Nephron progenitor cell (in vitro differentiated cells): ENCODE data around the gene PARS2.
A peak's percentile ranks its signal among the peaks of the same experiment; 100 is the strongest.

Source experiments
- DNase-seq: peaks from one replicate; pipeline ENCODE4 v3.0.0; 2021
- H3K27ac Mint-ChIP-seq: 2 replicates; pipeline ENCODE4 v1.8.0; 2021; ENCODE audit warnings: mild to moderate bottlenecking, moderate library complexity, mixed read lengths
- H3K27me3 Mint-ChIP-seq: 2 replicates; pipeline ENCODE4 v1.8.0; 2021; ENCODE audit warnings: mild to moderate bottlenecking, low read depth, mixed read lengths; ENCODE audit not compliant: poor library complexity
- H3K36me3 Mint-ChIP-seq: 2 replicates; pipeline ENCODE4 v1.8.0; 2021; ENCODE audit warnings: low read depth, mixed read lengths
- H3K4me1 Mint-ChIP-seq: 2 replicates; pipeline ENCODE4 v1.8.0; 2021; ENCODE audit warnings: mixed read lengths
- H3K4me3 Mint-ChIP-seq: 2 replicates; pipeline ENCODE4 v1.8.0; 2021; ENCODE audit warnings: mild to moderate bottlenecking, moderate library complexity, mixed read lengths
- H3K9me3 Mint-ChIP-seq: 2 replicates; pipeline ENCODE4 v1.8.0; 2021; ENCODE audit warnings: mild to moderate bottlenecking, moderate library complexity, mixed read lengths
- CTCF ChIP-seq: fragments of 200-600 bp; sonication (generic); IDR thresholded peaks from 2 replicates; pipeline ENCODE4 v1.5.0; 2021; ENCODE audit warnings: antibody characterized with exemption

PARS2 gene

GRCh38 chr1:54748094-54748835 is 16.1 kb downstream of the PARS2 start:
- Mint-ChIP-seq H3K27ac (no peak overlapping the region), H3K4me3 (no peak overlapping the region), H3K27me3 (peaks cover 9% of the 10 kb centered on the region), H3K4me1 (no peaks in the 10 kb centered on the region), H3K36me3 (peaks cover 8% of the 10 kb centered on the region), H3K9me3 (no peaks in the 10 kb centered on the region)
- no peak for DNase-seq
- no peak for TF ChIP-seq CTCF

GRCh38 chr1:54745864-54746263 is 18.5 kb downstream of the PARS2 start:
- Mint-ChIP-seq H3K27ac (no peak overlapping the region), H3K27me3 (peaks cover 5% of the 10 kb centered on the region), H3K36me3 (peaks cover 23% of the 10 kb centered on the region), H3K4me1 (no peaks in the 10 kb centered on the region), H3K9me3 (no peaks in the 10 kb centered on the region), H3K4me3 (no peak overlapping the region)
- TF ChIP-seq CTCF = no peak
- DNase-seq = no peak

GRCh38 chr1:54745274-54745673 is 19.0 kb downstream of the PARS2 start:
- no peak for TF ChIP-seq CTCF
- Mint-ChIP-seq H3K9me3 (no peaks in the 10 kb centered on the region), H3K27ac (no peak overlapping the region), H3K36me3 (peaks cover 25% of the 10 kb centered on the region), H3K4me1 (no peaks in the 10 kb centered on the region), H3K27me3 (peaks cover 5% of the 10 kb centered on the region), H3K4me3 (no peak overlapping the region)
- DNase-seq = no peak

- Mint-ChIP-seq H3K27ac (no peak overlapping the region), H3K36me3 (peaks cover 31% of the 10 kb centered on the region), H3K9me3 (no peaks in the 10 kb centered on the region), H3K4me3 (no peak overlapping the region), H3K27me3 (peaks cover 5% of the 10 kb centered on the region), H3K4me1 (no peaks in the 10 kb centered on the region)
- no peak for DNase-seq
- no peak for TF ChIP-seq CTCF
Measured at GRCh38 chr1:54744696-54745095, 19.6 kb downstream of the PARS2 start.

- Mint-ChIP-seq H3K4me3 (no peak overlapping the region), H3K9me3 (no peaks in the 10 kb centered on the region)
- TF ChIP-seq CTCF = no peak
Measured at GRCh38 chr1:54743416-54744226, 20.7 kb downstream of the PARS2 start.

More at GRCh38 chr1:54743416-54744226, 20.7 kb downstream of the PARS2 start:
- Mint-ChIP-seq H3K4me1 (no peaks in the 10 kb centered on the region), H3K27ac (peak overlapping the region; percentile 64), H3K36me3 (peaks cover 38% of the 10 kb centered on the region), H3K27me3 (peaks cover 5% of the 10 kb centered on the region)
- DNase-seq = no peak
